ENCODE data around the gene ZP1. TPM values are rescaled to one million over a fixed set of nuclear protein-coding genes. Genes with fewer than 3 reads are reported as not detected.

ZP1 gene
- total and polyA plus RNA-seq, 2 of the 13 experiments (the other 11 are each of a cell fraction or from before 2014, with no cell fraction given) = 0.16 TPM; not detected in 1

- TF ChIP-seq, protein P1, sequence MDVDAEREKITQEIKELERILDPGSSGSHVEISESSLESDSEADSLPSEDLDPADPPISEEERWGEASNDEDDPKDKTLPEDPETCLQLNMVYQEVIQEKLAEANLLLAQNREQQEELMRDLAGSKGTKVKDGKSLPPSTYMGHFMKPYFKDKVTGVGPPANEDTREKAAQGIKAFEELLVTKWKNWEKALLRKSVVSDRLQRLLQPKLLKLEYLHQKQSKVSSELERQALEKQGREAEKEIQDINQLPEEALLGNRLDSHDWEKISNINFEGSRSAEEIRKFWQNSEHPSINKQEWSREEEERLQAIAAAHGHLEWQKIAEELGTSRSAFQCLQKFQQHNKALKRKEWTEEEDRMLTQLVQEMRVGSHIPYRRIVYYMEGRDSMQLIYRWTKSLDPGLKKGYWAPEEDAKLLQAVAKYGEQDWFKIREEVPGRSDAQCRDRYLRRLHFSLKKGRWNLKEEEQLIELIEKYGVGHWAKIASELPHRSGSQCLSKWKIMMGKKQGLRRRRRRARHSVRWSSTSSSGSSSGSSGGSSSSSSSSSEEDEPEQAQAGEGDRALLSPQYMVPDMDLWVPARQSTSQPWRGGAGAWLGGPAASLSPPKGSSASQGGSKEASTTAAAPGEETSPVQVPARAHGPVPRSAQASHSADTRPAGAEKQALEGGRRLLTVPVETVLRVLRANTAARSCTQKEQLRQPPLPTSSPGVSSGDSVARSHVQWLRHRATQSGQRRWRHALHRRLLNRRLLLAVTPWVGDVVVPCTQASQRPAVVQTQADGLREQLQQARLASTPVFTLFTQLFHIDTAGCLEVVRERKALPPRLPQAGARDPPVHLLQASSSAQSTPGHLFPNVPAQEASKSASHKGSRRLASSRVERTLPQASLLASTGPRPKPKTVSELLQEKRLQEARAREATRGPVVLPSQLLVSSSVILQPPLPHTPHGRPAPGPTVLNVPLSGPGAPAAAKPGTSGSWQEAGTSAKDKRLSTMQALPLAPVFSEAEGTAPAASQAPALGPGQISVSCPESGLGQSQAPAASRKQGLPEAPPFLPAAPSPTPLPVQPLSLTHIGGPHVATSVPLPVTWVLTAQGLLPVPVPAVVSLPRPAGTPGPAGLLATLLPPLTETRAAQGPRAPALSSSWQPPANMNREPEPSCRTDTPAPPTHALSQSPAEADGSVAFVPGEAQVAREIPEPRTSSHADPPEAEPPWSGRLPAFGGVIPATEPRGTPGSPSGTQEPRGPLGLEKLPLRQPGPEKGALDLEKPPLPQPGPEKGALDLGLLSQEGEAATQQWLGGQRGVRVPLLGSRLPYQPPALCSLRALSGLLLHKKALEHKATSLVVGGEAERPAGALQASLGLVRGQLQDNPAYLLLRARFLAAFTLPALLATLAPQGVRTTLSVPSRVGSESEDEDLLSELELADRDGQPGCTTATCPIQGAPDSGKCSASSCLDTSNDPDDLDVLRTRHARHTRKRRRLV (CRISPR knock-in tag; IDR thresholded peaks at IDR 0.05) = no peak
- TF ChIP-seq CTCF (CRISPR knock-in tag; IDR thresholded peaks at IDR 0.05) (peak; percentile 12; the same call in 1 of the 2 replicates), FOXJ3 (CRISPR knock-in tag; IDR thresholded peaks at IDR 0.05; ENCODE audit: borderline replicate concordance) (no peak; the same call in 1 of the 2 replicates), ZNF605 (CRISPR knock-in tag; IDR thresholded peaks at IDR 0.05) (peak; percentile 82), HDAC6 (IDR thresholded peaks at IDR 0.05; ENCODE audit: low read depth, low read length) (no peak), ZNF564 (CRISPR knock-in tag; IDR thresholded peaks at IDR 0.05) (peak; percentile 82), PTBP1 (IDR thresholded peaks at IDR 0.05; ENCODE audit: low read depth, low read length, poor library complexity, severe bottlenecking) (no peak), ZNF777 (CRISPR knock-in tag; IDR thresholded peaks at IDR 0.05) (peak; percentile 79; the same call in 1 of the 2 replicates), WIZ (CRISPR knock-in tag; IDR thresholded peaks at IDR 0.05) (0 out of 2 replicates have a peak, but pooled peaks have one; percentile 25), ZNF264 (CRISPR knock-in tag; IDR thresholded peaks at IDR 0.05) (no peak; the same call in 1 of the 2 replicates), HNF1A (IDR thresholded peaks at IDR 0.05; ENCODE audit: low read depth) (no peak), HNF1A (CRISPR knock-in tag; IDR thresholded peaks at IDR 0.05; ENCODE audit: borderline replicate concordance) (peak; percentile 73; the same call in 1 of the 2 replicates), ZNF207 (IDR thresholded peaks at IDR 0.05; ENCODE audit: borderline replicate concordance) (no peak)
- TF ChIP-seq, protein P2, sequence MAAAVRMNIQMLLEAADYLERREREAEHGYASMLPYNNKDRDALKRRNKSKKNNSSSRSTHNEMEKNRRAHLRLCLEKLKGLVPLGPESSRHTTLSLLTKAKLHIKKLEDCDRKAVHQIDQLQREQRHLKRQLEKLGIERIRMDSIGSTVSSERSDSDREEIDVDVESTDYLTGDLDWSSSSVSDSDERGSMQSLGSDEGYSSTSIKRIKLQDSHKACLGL (CRISPR knock-in tag; IDR thresholded peaks at IDR 0.05) = peak; percentile 59; the same call in 1 of the 2 replicates
- TF ChIP-seq, protein P3, sequence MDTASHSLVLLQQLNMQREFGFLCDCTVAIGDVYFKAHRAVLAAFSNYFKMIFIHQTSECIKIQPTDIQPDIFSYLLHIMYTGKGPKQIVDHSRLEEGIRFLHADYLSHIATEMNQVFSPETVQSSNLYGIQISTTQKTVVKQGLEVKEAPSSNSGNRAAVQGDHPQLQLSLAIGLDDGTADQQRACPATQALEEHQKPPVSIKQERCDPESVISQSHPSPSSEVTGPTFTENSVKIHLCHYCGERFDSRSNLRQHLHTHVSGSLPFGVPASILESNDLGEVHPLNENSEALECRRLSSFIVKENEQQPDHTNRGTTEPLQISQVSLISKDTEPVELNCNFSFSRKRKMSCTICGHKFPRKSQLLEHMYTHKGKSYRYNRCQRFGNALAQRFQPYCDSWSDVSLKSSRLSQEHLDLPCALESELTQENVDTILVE (CRISPR knock-in tag; IDR thresholded peaks at IDR 0.05) = peak; percentile 98
Observed at GRCh38 chr11:60906132-60906972, 39.0 kb downstream of the ZP1 start, which contains the start of gene PRPF19 (continued).
